K562 (cell line): ENCODE measurements around the gene H2AZ2. TPM values are rescaled to one million over a fixed set of nuclear protein-coding genes. Genes with fewer than 3 reads are reported as not detected.

ENCODE experiments used
- ARID1B ChIP-seq: fragments of 450-650 bp; IDR thresholded peaks from 2 replicates; pipeline ENCODE4 v1.6.1; 2016; ENCODE audit warnings: antibody characterized with exemption, mild to moderate bottlenecking, inconsistent platforms
- ELF1 ChIP-seq: fragments of 200-800 bp; sonication (Bioruptor generic); IDR thresholded peaks from 2 replicates; pipeline ENCODE4 v1.6.1; 2016; ENCODE audit warnings: missing genetic modification characterization, missing compliant biosample characterization
- EP300 ChIP-seq: IDR thresholded peaks from 2 replicates; pipeline ENCODE4 v1.6.1; 2012; ENCODE audit warnings: low read length, improper control_type of control experiment
- FOSL1 ChIP-seq: fragments of 200-800 bp; sonication (Bioruptor generic); conservative IDR thresholded peaks from 2 replicates; pipeline ENCODE4 v1.6.1; 2016; ENCODE audit warnings: missing genetic modification characterization, missing compliant biosample characterization
- FOXP1 ChIP-seq: sonication (generic); formaldehyde crosslinking; IDR thresholded peaks from 2 replicates; pipeline ENCODE4 v1.8.0; 2022; ENCODE audit warnings: mild to moderate bottlenecking, missing genetic modification reagents
- HMGN3 ChIP-seq: IDR thresholded peaks from 2 replicates; pipeline ENCODE4 v1.6.1; 2011; ENCODE audit warnings: borderline replicate concordance, low read depth, mild to moderate bottlenecking, mixed read lengths, low read length; ENCODE audit not compliant: insufficient read length; ENCODE audit errors: extremely low read depth
- KLF13 ChIP-seq: fragments of 450-650 bp; IDR thresholded peaks from 2 replicates; pipeline ENCODE4 v1.6.1; 2016; ENCODE audit warnings: missing genetic modification characterization, low read depth, mild to moderate bottlenecking, missing compliant biosample characterization, moderate library complexity, borderline replicate concordance
- KLF6 ChIP-seq: fragments of 250-450 bp; sonication (Bioruptor Pico); IDR thresholded peaks from 2 replicates; pipeline ENCODE4 v1.4.0; 2020; ENCODE audit warnings: mild to moderate bottlenecking, moderate library complexity, borderline replicate concordance
- MIER1 ChIP-seq: fragments of 450-650 bp; IDR thresholded peaks from 2 replicates; pipeline ENCODE4 v1.6.1; 2016; ENCODE audit warnings: antibody characterized with exemption, mild to moderate bottlenecking, low read depth
- NBN ChIP-seq: fragments of 450-650 bp; IDR thresholded peaks from 2 replicates; pipeline ENCODE4 v1.6.1; 2016; ENCODE audit warnings: low read depth, mild to moderate bottlenecking
- NCOA4 ChIP-seq: fragments of 450-650 bp; IDR thresholded peaks from 2 replicates; pipeline ENCODE4 v1.6.1; 2018; ENCODE audit warnings: mild to moderate bottlenecking; ENCODE audit not compliant: partially characterized antibody
- NCOR1 ChIP-seq: fragments of 450-650 bp; IDR thresholded peaks from 2 replicates; pipeline ENCODE4 v1.6.1; 2016; ENCODE audit warnings: mild to moderate bottlenecking, moderate library complexity
- POLR2AphosphoS2 ChIP-seq: IDR thresholded peaks from 2 replicates; pipeline ENCODE4 v1.6.1; 2012; ENCODE audit warnings: low read length, improper control_type of control experiment
- SIX5 ChIP-seq, 2 experiments: IDR thresholded peaks; 2 replicates each; pipeline ENCODE4 v1.6.1; 2011; ENCODE audit warnings: low read length in 2 of 2, borderline replicate concordance in 1 of 2, low read depth in 1 of 2, mild to moderate bottlenecking in 1 of 2, moderate library complexity in 1 of 2; ENCODE audit not compliant: insufficient read depth in 1 of 2
- TRIM24 ChIP-seq, 2 experiments: fragments of 450-650 bp; IDR thresholded peaks; 2 replicates each; pipeline ENCODE4 v1.6.1; 2016
- YY1 ChIP-seq, 3 experiments: IDR thresholded peaks; 2 replicates each; pipeline ENCODE4 v1.6.1; 2011; ENCODE audit warnings: low read length in 2 of 3, mild to moderate bottlenecking in 2 of 3, moderate library complexity in 2 of 3, borderline replicate concordance in 1 of 3, control low read depth in 1 of 3, low read depth in 1 of 3; ENCODE audit not compliant: insufficient read depth in 3 of 3, insufficient replicate concordance in 2 of 3, control insufficient read depth in 1 of 3, insufficient read length in 1 of 3; ENCODE audit errors: extremely low read depth in 1 of 3
- polyA plus RNA-seq, 8 experiments: library from polyadenylated mRNA; depleted of rRNA in 4 of 8; stranded (reverse) in 5 of 8; unstranded in 3 of 8; fragments of >200 nt; fragmentation: Nextera tagmentation in 2 of 8; fragmentation: Illumina TruSeq in 1 of 8; extraction: Ambion mirVana in 2 of 8; extraction: Trizol in 1 of 8; gene quantifications; 2 replicates each; pipeline versions ENCODE4 v1.2.1 to v1.2.3, GENCODE V29; 2011 to 2014; ENCODE audit warnings: inconsistent platforms in 1 of 8, missing spikeins in 1 of 8
- total RNA-seq, 7 experiments: library from RNA; depleted of rRNA in 6 of 7; stranded (reverse); fragments of >200 nt in 6 of 7; fragmentation: Illumina TruSeq in 2 of 7; extraction: Trizol in 2 of 7; gene quantifications; 2 replicates each; pipeline versions ENCODE4 v1.2.1 to v1.2.3, GENCODE V29; 2011 to 2021; ENCODE audit warnings: low replicate concordance in 1 of 7
- TF ChIP-seq, protein P1 (sequence below): IDR thresholded peaks from 2 replicates; pipeline ENCODE4 v1.6.1; 2014; ENCODE audit warnings: antibody characterized with exemption
- TF ChIP-seq, protein P2 (sequence below), 2 experiments: fragments of 450-650 bp; conservative IDR thresholded peaks; 2 replicates each; pipeline ENCODE4 v1.6.1; 2017; ENCODE audit warnings: mild to moderate bottlenecking in 2 of 2, moderate library complexity in 2 of 2
- TF ChIP-seq, protein P3 (sequence below): fragments of 450-650 bp; formaldehyde crosslinking; conservative IDR thresholded peaks from 2 replicates; pipeline ENCODE4 v1.4.0; 2022; ENCODE audit warnings: mild to moderate bottlenecking, missing genetic modification characterization
- TF ChIP-seq, protein P4 (sequence below): fragments of 450-650 bp; IDR thresholded peaks from 2 replicates; pipeline ENCODE4 v1.6.1; 2016; ENCODE audit warnings: missing biosample characterization, missing genetic modification characterization

H2AZ2 gene
- total and polyA plus RNA-seq, 9 of the 15 experiments (the other 6 are each of a cell fraction or from before 2014, with no cell fraction given) = 105 to 382 (median 286) TPM

DNA sequence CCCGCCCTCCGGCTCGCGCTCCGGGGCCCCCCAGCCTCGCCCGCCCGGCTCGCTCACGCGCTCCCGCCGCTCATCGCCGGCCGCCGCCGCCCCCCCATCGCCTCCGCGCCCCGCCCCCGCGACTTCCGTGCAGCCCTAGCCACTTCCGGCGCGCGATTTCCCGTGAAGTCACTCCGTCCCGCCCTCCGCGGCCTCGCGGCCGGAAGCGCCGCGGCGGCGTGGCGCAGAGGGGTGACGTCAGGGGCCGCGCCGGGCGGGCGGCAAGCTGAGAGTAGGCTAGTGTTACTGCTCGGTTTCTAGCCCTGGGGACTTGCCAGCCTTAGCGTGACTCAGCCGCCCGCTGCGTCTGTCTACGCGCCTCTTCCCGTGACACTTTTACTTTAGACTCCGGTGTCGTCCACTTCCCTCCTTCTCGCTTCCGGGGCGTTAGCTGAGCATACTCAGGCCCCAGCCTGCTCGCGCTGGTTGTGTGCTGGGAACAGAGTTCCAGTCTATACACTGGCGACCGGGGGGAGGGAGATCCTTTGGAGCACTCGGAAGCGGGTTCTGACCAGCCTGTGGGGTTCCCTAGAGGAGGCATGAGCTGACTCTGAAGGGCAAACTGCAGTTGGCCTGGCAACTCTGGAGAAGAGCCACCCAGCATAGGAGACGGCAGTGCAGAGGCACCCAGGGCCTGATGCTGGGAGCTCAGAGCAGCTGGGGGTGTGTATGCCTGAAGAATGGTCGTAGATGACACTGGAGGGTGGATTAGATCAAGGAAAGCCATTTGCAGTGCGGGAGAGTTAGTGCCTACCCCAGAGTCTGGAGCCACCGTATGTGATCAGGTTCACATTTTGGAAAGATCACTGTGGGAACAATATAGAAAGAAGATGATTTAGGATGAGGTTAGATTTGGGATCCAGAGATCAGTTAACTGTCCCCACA lies 37.8 kb upstream of the H2AZ2 start, which contains the start of gene PURB (continued):
- TF ChIP-seq, protein P1, sequence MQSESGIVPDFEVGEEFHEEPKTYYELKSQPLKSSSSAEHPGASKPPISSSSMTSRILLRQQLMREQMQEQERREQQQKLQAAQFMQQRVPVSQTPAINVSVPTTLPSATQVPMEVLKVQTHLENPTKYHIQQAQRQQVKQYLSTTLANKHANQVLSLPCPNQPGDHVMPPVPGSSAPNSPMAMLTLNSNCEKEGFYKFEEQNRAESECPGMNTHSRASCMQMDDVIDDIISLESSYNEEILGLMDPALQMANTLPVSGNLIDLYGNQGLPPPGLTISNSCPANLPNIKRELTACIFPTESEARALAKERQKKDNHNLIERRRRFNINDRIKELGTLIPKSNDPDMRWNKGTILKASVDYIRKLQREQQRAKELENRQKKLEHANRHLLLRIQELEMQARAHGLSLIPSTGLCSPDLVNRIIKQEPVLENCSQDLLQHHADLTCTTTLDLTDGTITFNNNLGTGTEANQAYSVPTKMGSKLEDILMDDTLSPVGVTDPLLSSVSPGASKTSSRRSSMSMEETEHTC = peak; percentile 67; the same call in 1 of the 2 replicates
- TF ChIP-seq FOSL1 (tag) (peak; percentile 87), HMGN3 (peak; percentile 91), SIX5 (IDR thresholded peaks at IDR 0.05; ENCODE audit: borderline replicate concordance in 1 of 2, insufficient read depth in 1 of 2, low read depth in 1 of 2, low read length in 2 of 2) (peak; percentile 30 to 41; a peak in 2 of 4 replicates), TRIM24 (IDR thresholded peaks at IDR 0.05) (peak in 1 of 2 experiments; percentile 71; a peak in 2 of 4 replicates), NBN (0 out of 2 replicates have a peak, but pooled peaks have one; percentile 72), KLF13 (tag) (0 out of 2 replicates have a peak, but pooled peaks have one; percentile 36), FOXP1 (peak; percentile 43), KLF6 (CRISPR knock-in tag) (peak; percentile 37; the same call in 1 of the 2 replicates), EP300 (peak; percentile 60), YY1 (IDR thresholded peaks at IDR 0.05; ENCODE audit: borderline replicate concordance in 1 of 3, control insufficient read depth in 1 of 3, extremely low read depth in 1 of 3, insufficient read depth in 3 of 3, insufficient read length in 1 of 3, insufficient replicate concordance in 2 of 3, low read depth in 1 of 3, low read length in 2 of 3) (peak in 1 of 3 experiments; percentile 55), ARID1B (peak; percentile 34), NCOR1 (peak; percentile 51), NCOA4 (no peak), POLR2AphosphoS2 (0 out of 2 replicates have a peak, but pooled peaks have one; percentile 74), ELF1 (tag) (peak; percentile 98), MIER1 (no peak)
- TF ChIP-seq, protein P2, sequence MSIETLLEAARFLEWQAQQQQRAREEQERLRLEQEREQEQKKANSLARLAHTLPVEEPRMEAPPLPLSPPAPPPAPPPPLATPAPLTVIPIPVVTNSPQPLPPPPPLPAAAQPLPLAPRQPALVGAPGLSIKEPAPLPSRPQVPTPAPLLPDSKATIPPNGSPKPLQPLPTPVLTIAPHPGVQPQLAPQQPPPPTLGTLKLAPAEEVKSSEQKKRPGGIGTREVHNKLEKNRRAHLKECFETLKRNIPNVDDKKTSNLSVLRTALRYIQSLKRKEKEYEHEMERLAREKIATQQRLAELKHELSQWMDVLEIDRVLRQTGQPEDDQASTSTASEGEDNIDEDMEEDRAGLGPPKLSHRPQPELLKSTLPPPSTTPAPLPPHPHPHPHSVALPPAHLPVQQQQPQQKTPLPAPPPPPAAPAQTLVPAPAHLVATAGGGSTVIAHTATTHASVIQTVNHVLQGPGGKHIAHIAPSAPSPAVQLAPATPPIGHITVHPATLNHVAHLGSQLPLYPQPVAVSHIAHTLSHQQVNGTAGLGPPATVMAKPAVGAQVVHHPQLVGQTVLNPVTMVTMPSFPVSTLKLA (conservative IDR thresholded peaks at IDR 0.05) = peak; percentile 62 to 89
- TF ChIP-seq, protein P3, sequence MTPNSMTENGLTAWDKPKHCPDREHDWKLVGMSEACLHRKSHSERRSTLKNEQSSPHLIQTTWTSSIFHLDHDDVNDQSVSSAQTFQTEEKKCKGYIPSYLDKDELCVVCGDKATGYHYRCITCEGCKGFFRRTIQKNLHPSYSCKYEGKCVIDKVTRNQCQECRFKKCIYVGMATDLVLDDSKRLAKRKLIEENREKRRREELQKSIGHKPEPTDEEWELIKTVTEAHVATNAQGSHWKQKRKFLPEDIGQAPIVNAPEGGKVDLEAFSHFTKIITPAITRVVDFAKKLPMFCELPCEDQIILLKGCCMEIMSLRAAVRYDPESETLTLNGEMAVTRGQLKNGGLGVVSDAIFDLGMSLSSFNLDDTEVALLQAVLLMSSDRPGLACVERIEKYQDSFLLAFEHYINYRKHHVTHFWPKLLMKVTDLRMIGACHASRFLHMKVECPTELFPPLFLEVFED (CRISPR knock-in tag) = 0 out of 2 replicates have a peak, but pooled peaks have one; percentile 65
- TF ChIP-seq, protein P4, sequence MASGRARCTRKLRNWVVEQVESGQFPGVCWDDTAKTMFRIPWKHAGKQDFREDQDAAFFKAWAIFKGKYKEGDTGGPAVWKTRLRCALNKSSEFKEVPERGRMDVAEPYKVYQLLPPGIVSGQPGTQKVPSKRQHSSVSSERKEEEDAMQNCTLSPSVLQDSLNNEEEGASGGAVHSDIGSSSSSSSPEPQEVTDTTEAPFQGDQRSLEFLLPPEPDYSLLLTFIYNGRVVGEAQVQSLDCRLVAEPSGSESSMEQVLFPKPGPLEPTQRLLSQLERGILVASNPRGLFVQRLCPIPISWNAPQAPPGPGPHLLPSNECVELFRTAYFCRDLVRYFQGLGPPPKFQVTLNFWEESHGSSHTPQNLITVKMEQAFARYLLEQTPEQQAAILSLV (tag) = no peak
